ENCODE results near the gene COA5.

COA5 gene

DNA sequence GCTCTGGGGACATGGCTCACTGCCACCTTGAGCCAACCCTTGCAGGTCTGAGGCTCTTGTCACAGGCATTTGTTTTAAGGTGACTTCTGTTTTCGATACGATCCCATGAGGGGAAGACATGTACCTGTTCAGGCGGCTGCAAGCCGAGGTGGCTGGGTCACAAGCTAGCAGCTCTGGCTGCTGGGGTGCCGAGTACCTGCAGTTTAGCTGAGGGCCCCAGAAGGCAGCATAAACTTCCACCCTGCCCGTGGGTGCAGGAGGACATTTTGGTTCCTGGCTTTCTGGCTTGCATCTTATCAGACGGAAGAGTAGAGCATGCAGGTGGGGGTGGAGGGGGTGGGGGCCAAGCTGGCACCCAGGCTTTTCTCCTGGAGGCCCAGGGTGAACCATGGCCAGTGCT lies 28.4 kb downstream of the COA5 start:
- TF ChIP-seq SUZ12 (IDR thresholded peaks at IDR 0.05; ENCODE audit: extremely low read depth, insufficient read depth, insufficient read length) (no peak), ZNF274 (IDR thresholded peaks at IDR 0.05; ENCODE audit: low read depth, low read length) (no peak), YY1 (IDR thresholded peaks at IDR 0.05; ENCODE audit: insufficient read depth, insufficient read length) (no peak)
- H3K9me3 ChIP-seq (ENCODE audit: insufficient read depth, low read length), result no peaks in the 10 kb centered on the region
- no peak overlapping the region for H3K4me3 ChIP-seq (ENCODE audit: insufficient read length, low read depth)
- H3K36me3 ChIP-seq (ENCODE audit: insufficient read depth, insufficient read length, low read length), result peaks cover 48% of the 10 kb centered on the region
- DNase-seq (ENCODE audit: low read depth, low spot score), result no peak
- H3K27me3 ChIP-seq (ENCODE audit: insufficient read depth, insufficient read length), result no peaks in the 10 kb centered on the region
- no peaks in the 10 kb centered on the region for H3K4me1 ChIP-seq (ENCODE audit: insufficient read depth, insufficient read length)
- no peak overlapping the region for H3K9ac ChIP-seq (ENCODE audit: insufficient read length, low read depth)

DNA sequence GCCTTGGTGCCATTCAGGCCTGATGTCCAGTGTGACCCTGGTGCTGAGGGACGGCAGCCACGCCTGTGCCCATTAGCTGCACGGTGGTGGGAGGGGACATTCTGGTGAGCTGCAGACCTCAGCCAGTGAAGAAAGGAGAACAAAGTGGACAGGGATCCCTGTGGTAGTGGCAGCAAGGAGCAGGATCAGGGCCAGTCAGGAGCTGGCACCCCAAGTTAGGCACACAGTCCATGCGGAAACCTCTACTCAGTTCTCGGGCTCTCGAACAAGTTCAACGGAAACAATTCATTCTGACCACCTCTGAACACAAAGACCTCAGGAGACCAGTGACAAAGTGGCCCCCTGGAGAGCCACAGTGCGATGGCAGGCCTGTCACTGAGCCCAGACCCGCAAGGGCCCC lies 30.1 kb downstream of the COA5 start:
- Histone ChIP-seq H3K9ac (ENCODE audit: insufficient read length, low read depth) (no peak overlapping the region), H3K9me3 (ENCODE audit: insufficient read depth, low read length) (no peaks in the 10 kb centered on the region), H3K4me3 (ENCODE audit: insufficient read length, low read depth) (no peak overlapping the region), H3K4me1 (ENCODE audit: insufficient read depth, insufficient read length) (no peaks in the 10 kb centered on the region), H3K36me3 (ENCODE audit: insufficient read depth, insufficient read length, low read length) (peaks cover 58% of the 10 kb centered on the region), H3K27me3 (ENCODE audit: insufficient read depth, insufficient read length) (no peaks in the 10 kb centered on the region)
- no peak for DNase-seq (ENCODE audit: low read depth, low spot score)
- no peak for TF ChIP-seq SUZ12 (IDR thresholded peaks at IDR 0.05; ENCODE audit: extremely low read depth, insufficient read depth, insufficient read length)

GRCh38 chr2:98577313-98577712 lies 31.0 kb downstream of the COA5 start:
- Histone ChIP-seq H3K36me3 (ENCODE audit: insufficient read depth, insufficient read length, low read length) (peaks cover 60% of the 10 kb centered on the region), H3K9me3 (ENCODE audit: insufficient read depth, low read length) (no peaks in the 10 kb centered on the region), H3K4me1 (ENCODE audit: insufficient read depth, insufficient read length) (no peaks in the 10 kb centered on the region), H3K9ac (ENCODE audit: insufficient read length, low read depth) (no peak overlapping the region), H3K27me3 (ENCODE audit: insufficient read depth, insufficient read length) (no peaks in the 10 kb centered on the region), H3K4me3 (ENCODE audit: insufficient read length, low read depth) (no peak overlapping the region)
- TF ChIP-seq ZNF274 (IDR thresholded peaks at IDR 0.05; ENCODE audit: low read depth, low read length), result no peak
- no peak for TF ChIP-seq SUZ12 (IDR thresholded peaks at IDR 0.05; ENCODE audit: extremely low read depth, insufficient read depth, insufficient read length)
- no peak for TF ChIP-seq YY1 (IDR thresholded peaks at IDR 0.05; ENCODE audit: insufficient read depth, insufficient read length)
- no peak for DNase-seq (ENCODE audit: low read depth, low spot score)

GRCh38 chr2:98576666-98577312 lies 31.5 kb downstream of the COA5 start:
- DNase-seq (ENCODE audit: low read depth, low spot score), result no peak
- peaks cover 62% of the 10 kb centered on the region for H3K36me3 ChIP-seq (ENCODE audit: insufficient read depth, insufficient read length, low read length)
- TF ChIP-seq ZNF274 (IDR thresholded peaks at IDR 0.05; ENCODE audit: low read depth, low read length) (no peak), YY1 (IDR thresholded peaks at IDR 0.05; ENCODE audit: insufficient read depth, insufficient read length) (no peak), SUZ12 (IDR thresholded peaks at IDR 0.05; ENCODE audit: extremely low read depth, insufficient read depth, insufficient read length) (no peak)
- no peak overlapping the region for H3K9ac ChIP-seq (ENCODE audit: insufficient read length, low read depth)
- no peaks in the 10 kb centered on the region for H3K9me3 ChIP-seq (ENCODE audit: insufficient read depth, low read length)
- no peaks in the 10 kb centered on the region for H3K27me3 ChIP-seq (ENCODE audit: insufficient read depth, insufficient read length)
- H3K4me1 ChIP-seq (ENCODE audit: insufficient read depth, insufficient read length), result no peaks in the 10 kb centered on the region
- H3K4me3 ChIP-seq (ENCODE audit: insufficient read length, low read depth), result no peak overlapping the region

GRCh38 chr2:98573426-98573825 lies 34.9 kb downstream of the COA5 start:
- Histone ChIP-seq H3K36me3 (ENCODE audit: insufficient read depth, insufficient read length, low read length) (peaks cover 82% of the 10 kb centered on the region), H3K9me3 (ENCODE audit: insufficient read depth, low read length) (no peaks in the 10 kb centered on the region), H3K9ac (ENCODE audit: insufficient read length, low read depth) (no peak overlapping the region), H3K4me3 (ENCODE audit: insufficient read length, low read depth) (no peak overlapping the region), H3K4me1 (ENCODE audit: insufficient read depth, insufficient read length) (no peaks in the 10 kb centered on the region), H3K27me3 (ENCODE audit: insufficient read depth, insufficient read length) (no peaks in the 10 kb centered on the region)
- no peak for DNase-seq (ENCODE audit: low read depth, low spot score)
- TF ChIP-seq ZNF274 (IDR thresholded peaks at IDR 0.05; ENCODE audit: low read depth, low read length) (no peak), YY1 (IDR thresholded peaks at IDR 0.05; ENCODE audit: insufficient read depth, insufficient read length) (no peak), SUZ12 (IDR thresholded peaks at IDR 0.05; ENCODE audit: extremely low read depth, insufficient read depth, insufficient read length) (no peak)

- DNase-seq (ENCODE audit: low read depth, low spot score), result no peak
- no peaks in the 10 kb centered on the region for H3K4me1 ChIP-seq (ENCODE audit: insufficient read depth, insufficient read length)
- H3K27me3 ChIP-seq (ENCODE audit: insufficient read depth, insufficient read length), result no peaks in the 10 kb centered on the region
- H3K4me3 ChIP-seq (ENCODE audit: insufficient read length, low read depth), result no peak overlapping the region
- peaks cover 85% of the 10 kb centered on the region for H3K36me3 ChIP-seq (ENCODE audit: insufficient read depth, insufficient read length, low read length)
- no peaks in the 10 kb centered on the region for H3K9me3 ChIP-seq (ENCODE audit: insufficient read depth, low read length)
- no peak overlapping the region for H3K9ac ChIP-seq (ENCODE audit: insufficient read length, low read depth)
- TF ChIP-seq YY1 (IDR thresholded peaks at IDR 0.05; ENCODE audit: insufficient read depth, insufficient read length) (no peak), ZNF274 (IDR thresholded peaks at IDR 0.05; ENCODE audit: low read depth, low read length) (no peak), SUZ12 (IDR thresholded peaks at IDR 0.05; ENCODE audit: extremely low read depth, insufficient read depth, insufficient read length) (no peak)
Observed at GRCh38 chr2:98572676-98573075, 35.6 kb downstream of the COA5 start.

DNA sequence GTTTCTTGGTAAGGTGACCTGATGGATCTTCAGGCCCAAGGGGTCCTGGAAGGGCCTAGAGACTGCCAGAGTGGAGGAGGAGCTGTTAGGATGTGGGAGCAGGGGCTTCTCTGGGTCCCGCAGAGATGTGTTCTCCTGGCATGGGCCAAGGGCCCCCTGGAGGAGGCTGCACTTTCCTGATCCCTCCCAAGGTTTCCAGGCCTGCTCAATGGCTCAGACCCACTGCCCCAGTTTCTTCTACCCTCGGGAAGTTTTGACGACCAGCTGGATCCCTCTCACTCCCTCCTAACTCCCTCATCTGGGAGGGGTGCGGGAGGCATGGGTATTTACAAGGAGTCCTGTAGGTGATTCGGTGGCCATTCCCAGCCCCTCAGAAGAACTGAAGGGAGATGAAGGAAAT lies 36.1 kb downstream of the COA5 start:
- no peak for TF ChIP-seq ZNF274 (IDR thresholded peaks at IDR 0.05; ENCODE audit: low read depth, low read length)
- no peak for DNase-seq (ENCODE audit: low read depth, low spot score)
- H3K36me3 ChIP-seq (ENCODE audit: insufficient read depth, insufficient read length, low read length), result peaks cover 88% of the 10 kb centered on the region

DNA sequence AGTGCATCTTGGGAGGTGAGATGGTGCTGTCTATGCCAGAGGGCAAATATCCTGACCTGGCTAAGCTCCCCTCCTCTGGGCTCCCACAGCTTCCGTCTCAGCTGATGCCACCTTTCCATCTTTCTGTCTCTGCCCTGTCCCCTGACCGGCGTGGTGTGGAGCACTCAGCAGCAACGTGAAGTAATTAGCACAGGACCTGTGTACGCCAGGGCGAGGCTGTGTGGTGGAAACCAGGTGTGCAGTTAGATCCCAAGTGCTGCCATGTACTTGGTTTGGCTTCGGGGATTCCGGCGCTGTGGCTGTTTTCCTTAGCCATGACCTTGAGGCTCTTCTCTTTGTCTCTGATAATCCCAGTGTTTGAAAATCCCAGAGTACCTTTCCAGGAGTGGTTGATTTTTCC lies 36.5 kb downstream of the COA5 start:
- Histone ChIP-seq H3K36me3 (ENCODE audit: insufficient read depth, insufficient read length, low read length) (peaks cover 88% of the 10 kb centered on the region), H3K9me3 (ENCODE audit: insufficient read depth, low read length) (no peaks in the 10 kb centered on the region), H3K27me3 (ENCODE audit: insufficient read depth, insufficient read length) (no peaks in the 10 kb centered on the region), H3K4me3 (ENCODE audit: insufficient read length, low read depth) (no peak overlapping the region), H3K4me1 (ENCODE audit: insufficient read depth, insufficient read length) (no peaks in the 10 kb centered on the region), H3K9ac (ENCODE audit: insufficient read length, low read depth) (no peak overlapping the region)
- TF ChIP-seq SUZ12 (IDR thresholded peaks at IDR 0.05; ENCODE audit: extremely low read depth, insufficient read depth, insufficient read length) (no peak), ZNF274 (IDR thresholded peaks at IDR 0.05; ENCODE audit: low read depth, low read length) (no peak), YY1 (IDR thresholded peaks at IDR 0.05; ENCODE audit: insufficient read depth, insufficient read length) (no peak)
- no peak for DNase-seq (ENCODE audit: low read depth, low spot score)

More for the DNA sequence above, 36.1 kb downstream of the COA5 start:
- Histone ChIP-seq H3K9me3 (ENCODE audit: insufficient read depth, low read length) (no peaks in the 10 kb centered on the region), H3K27me3 (ENCODE audit: insufficient read depth, insufficient read length) (no peaks in the 10 kb centered on the region), H3K9ac (ENCODE audit: insufficient read length, low read depth) (no peak overlapping the region), H3K4me3 (ENCODE audit: insufficient read length, low read depth) (no peak overlapping the region), H3K4me1 (ENCODE audit: insufficient read depth, insufficient read length) (no peaks in the 10 kb centered on the region)
